IPS-15b (cell line): ENCODE data around the gene NELL2.
"Not testable (repeated sequence)": the region's sequence is repeated elsewhere in the genome, so short reads cannot be mapped to it uniquely, and the experiment has no call there.

Source experiments
- H3K27me3 ChIP-seq: one replicate; pipeline ENCODE4 v1.6.1; 2013; ENCODE audit warnings: low read length; ENCODE audit not compliant: control insufficient read depth, insufficient read depth
- H3K36me3 ChIP-seq: one replicate; pipeline ENCODE4 v1.6.1; 2013; ENCODE audit warnings: low read length; ENCODE audit not compliant: control insufficient read depth, insufficient read depth
- H3K4me1 ChIP-seq: one replicate; pipeline ENCODE4 v1.6.1; 2013; ENCODE audit warnings: mild to moderate bottlenecking, low read length; ENCODE audit not compliant: control insufficient read depth, insufficient read depth
- H3K4me3 ChIP-seq: one replicate; pipeline ENCODE4 v1.5.1; 2013; ENCODE audit warnings: low read depth, low read length
- H3K9ac ChIP-seq: one replicate; pipeline ENCODE4 v1.6.1; 2013; ENCODE audit warnings: low read depth, mild to moderate bottlenecking, low read length
- H3K9me3 ChIP-seq: one replicate; pipeline ENCODE4 v1.6.1; 2013; ENCODE audit warnings: mild to moderate bottlenecking, low read length; ENCODE audit not compliant: control insufficient read depth, insufficient read depth

Gene NELL2

GRCh38 chr12:44771485-44772021 is 104.6 kb downstream of the NELL2 start:
- Histone ChIP-seq H3K36me3 (no peaks in the 10 kb centered on the region), H3K27me3 (no peaks in the 10 kb centered on the region), H3K9ac (no peak overlapping the region), H3K4me3 (no peak overlapping the region), H3K9me3 (no peaks in the 10 kb centered on the region), H3K4me1 (peaks cover 6% of the 10 kb centered on the region)

GRCh38 chr12:44765796-44766195 is 110.3 kb downstream of the NELL2 start:
- Histone ChIP-seq H3K9ac (no peak overlapping the region), H3K27me3 (no peaks in the 10 kb centered on the region), H3K4me1 (peaks cover 14% of the 10 kb centered on the region), H3K4me3 (no peak overlapping the region), H3K9me3 (no peaks in the 10 kb centered on the region), H3K36me3 (no peaks in the 10 kb centered on the region)

DNA sequence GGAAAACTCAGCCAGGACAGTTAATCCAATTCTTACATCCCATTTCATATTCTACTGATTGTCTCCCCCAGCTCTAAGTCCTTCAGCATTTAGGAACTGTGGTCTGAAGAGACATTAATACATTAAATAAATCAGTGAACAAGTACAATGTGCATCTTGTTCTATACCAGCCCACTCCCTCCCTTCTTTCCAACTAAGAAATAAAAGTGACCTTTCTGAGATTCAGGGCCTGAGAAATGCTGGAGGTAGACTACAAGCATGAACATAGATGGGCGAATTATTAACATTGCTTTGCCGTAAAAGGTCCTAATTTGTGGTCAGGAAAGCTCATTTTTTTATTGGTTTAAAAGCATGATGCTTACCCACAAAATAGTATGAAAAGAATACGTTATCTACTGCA is 113.1 kb downstream of the NELL2 start:
- Histone ChIP-seq H3K27me3 (no peaks in the 10 kb centered on the region), H3K36me3 (no peaks in the 10 kb centered on the region), H3K9ac (no peak overlapping the region), H3K4me3 (no peak overlapping the region), H3K4me1 (peaks cover 14% of the 10 kb centered on the region), H3K9me3 (no peaks in the 10 kb centered on the region)

GRCh38 chr12:44759289-44759688 is 116.8 kb downstream of the NELL2 start:
- H3K9ac ChIP-seq, result no peak overlapping the region
- no peaks in the 10 kb centered on the region for H3K9me3 ChIP-seq
- peaks cover 9% of the 10 kb centered on the region for H3K4me1 ChIP-seq
- no peaks in the 10 kb centered on the region for H3K27me3 ChIP-seq
- H3K36me3 ChIP-seq, result no peaks in the 10 kb centered on the region
- no peak overlapping the region for H3K4me3 ChIP-seq

DNA sequence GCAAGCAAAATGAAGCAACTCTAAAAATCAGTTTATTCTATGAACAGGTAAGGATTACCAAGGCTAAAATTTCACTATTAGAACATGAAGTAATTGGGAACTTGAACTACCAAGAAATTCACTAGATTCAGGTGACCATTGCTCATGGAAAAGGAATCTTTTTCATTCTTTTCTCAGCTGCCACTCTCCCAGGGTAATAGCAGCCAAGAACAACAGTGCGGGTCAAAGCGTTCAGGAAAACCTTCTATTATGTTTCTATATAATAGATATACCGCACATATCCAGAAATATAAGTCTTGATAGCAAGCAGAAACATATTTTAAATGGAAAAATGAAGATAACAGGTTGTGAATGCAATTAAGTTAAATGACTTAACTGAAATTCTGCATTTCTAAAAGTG is 125.6 kb downstream of the NELL2 start:
- H3K36me3 ChIP-seq, result no peaks in the 10 kb centered on the region
- H3K9ac ChIP-seq, result no peak overlapping the region
- no peaks in the 10 kb centered on the region for H3K9me3 ChIP-seq
- H3K4me3 ChIP-seq, result no peak overlapping the region
- H3K27me3 ChIP-seq, result no peaks in the 10 kb centered on the region
- no peaks in the 10 kb centered on the region for H3K4me1 ChIP-seq

GRCh38 chr12:44749566-44749965 is 126.5 kb downstream of the NELL2 start:
- Histone ChIP-seq H3K27me3 (no peaks in the 10 kb centered on the region), H3K4me3 (no peak overlapping the region), H3K9ac (no peak overlapping the region), H3K36me3 (no peaks in the 10 kb centered on the region), H3K9me3 (no peaks in the 10 kb centered on the region), H3K4me1 (no peaks in the 10 kb centered on the region)

GRCh38 chr12:44748950-44749468 is 127.1 kb downstream of the NELL2 start:
- Histone ChIP-seq H3K27me3 (no peaks in the 10 kb centered on the region), H3K4me1 (no peaks in the 10 kb centered on the region), H3K9ac (no peak overlapping the region), H3K36me3 (no peaks in the 10 kb centered on the region), H3K4me3 (no peak overlapping the region), H3K9me3 (no peaks in the 10 kb centered on the region)

- not testable (repeated sequence) for H3K4me3 ChIP-seq, H3K9ac ChIP-seq, H3K27me3 ChIP-seq, H3K9me3 ChIP-seq, H3K36me3 ChIP-seq, H3K4me1 ChIP-seq
These were observed 134.7 kb downstream of the NELL2 start for GRCh38 chr12:44741292-44741980.

DNA sequence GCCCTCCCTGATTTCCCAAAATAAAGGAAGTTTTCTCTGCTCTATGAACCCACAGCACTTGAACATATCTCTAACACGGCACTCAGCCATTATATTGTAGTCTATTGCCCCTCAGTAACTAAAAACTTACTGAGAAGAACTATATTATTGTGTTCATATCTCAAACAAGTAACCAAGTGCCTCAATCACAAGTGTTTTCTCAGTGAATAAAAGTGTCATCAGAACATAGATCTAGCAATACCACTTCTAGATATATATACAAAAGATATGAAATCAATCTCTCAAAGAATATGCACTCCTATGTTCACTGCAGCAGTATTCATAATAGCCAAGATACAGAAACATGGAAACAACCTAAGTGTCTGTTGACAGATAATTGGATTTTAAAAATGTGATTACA is 138.1 kb downstream of the NELL2 start:
- Histone ChIP-seq H3K9ac (no peak overlapping the region), H3K4me3 (no peak overlapping the region), H3K27me3 (no peaks in the 10 kb centered on the region), H3K4me1 (no peaks in the 10 kb centered on the region), H3K36me3 (no peaks in the 10 kb centered on the region), H3K9me3 (peaks cover 3% of the 10 kb centered on the region)

DNA sequence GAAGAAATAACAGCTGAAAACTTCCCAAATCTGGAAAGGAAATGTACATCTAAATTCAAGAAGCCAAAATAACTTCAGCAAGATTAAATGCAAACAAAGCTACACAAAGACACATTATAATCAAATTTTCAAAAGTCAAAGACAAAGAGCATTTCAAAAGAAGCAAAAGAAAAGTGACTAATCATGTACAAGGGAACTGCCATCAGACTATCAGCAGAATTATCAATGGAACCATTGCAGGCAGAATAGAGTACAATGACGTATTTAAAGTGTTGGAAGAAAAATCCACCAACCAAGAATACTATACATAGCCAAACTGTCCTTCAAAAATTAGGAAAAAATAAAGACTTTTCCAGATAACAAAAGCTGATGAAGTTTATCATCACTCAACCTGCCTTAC is 147.5 kb downstream of the NELL2 start:
- Histone ChIP-seq H3K36me3 (no peaks in the 10 kb centered on the region), H3K4me1 (no peaks in the 10 kb centered on the region), H3K4me3 (no peak overlapping the region), H3K27me3 (no peaks in the 10 kb centered on the region), H3K9ac (no peak overlapping the region), H3K9me3 (no peaks in the 10 kb centered on the region)

- H3K4me1 ChIP-seq, result no peaks in the 10 kb centered on the region
- H3K4me3 ChIP-seq, result no peak overlapping the region
- no peak overlapping the region for H3K9ac ChIP-seq
- no peaks in the 10 kb centered on the region for H3K9me3 ChIP-seq
- H3K27me3 ChIP-seq, result no peaks in the 10 kb centered on the region
- H3K36me3 ChIP-seq, result no peaks in the 10 kb centered on the region
These were observed 155.8 kb downstream of the NELL2 start for GRCh38 chr12:44720265-44720664.

DNA sequence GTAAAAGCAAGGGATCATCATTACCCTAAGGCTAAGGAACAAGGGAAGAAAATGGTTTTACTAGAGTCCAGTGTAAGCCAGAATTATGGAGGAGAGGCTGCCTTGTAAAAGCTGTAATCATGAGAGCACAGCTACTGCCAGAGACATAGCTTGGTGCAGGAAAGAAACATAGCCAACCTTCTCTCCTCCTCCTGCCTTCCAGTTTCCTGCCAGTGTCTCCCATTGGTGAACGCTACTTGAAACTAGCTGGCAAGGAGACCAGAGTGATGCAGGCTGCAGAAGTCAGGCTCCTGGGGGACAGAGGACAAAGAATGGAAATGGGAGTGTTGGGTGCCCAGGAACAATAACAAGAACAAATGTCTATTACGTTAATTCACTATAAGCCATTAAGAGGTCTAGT is 158.5 kb downstream of the NELL2 start:
- Histone ChIP-seq H3K27me3 (no peaks in the 10 kb centered on the region), H3K4me3 (no peak overlapping the region), H3K36me3 (no peaks in the 10 kb centered on the region), H3K9me3 (no peaks in the 10 kb centered on the region), H3K4me1 (no peaks in the 10 kb centered on the region), H3K9ac (no peak overlapping the region)
